GM23338 (cell line): ENCODE data around the gene HOTAIR. TPM values are rescaled to one million over a fixed set of nuclear protein-coding genes. Genes with fewer than 3 reads are reported as not detected.

ENCODE experiments used
- ATAC-seq: fragments of 200-7000 bp; cut with Tn5 transposase; 3 replicates; pipeline ENCODE4 v1.9.1; 2020
- DNase-seq: peaks from one replicate; pipeline ENCODE4 v3.0.0-alpha.2; 2015; ENCODE audit warnings: low spot score
- H2AFZ ChIP-seq: fragments of 200-600 bp; sonication (generic); 2 replicates; pipeline ENCODE4 v1.8.0; 2016; ENCODE audit warnings: antibody characterized with exemption, mild to moderate bottlenecking, moderate library complexity
- H3F3A ChIP-seq: fragments of 200-600 bp; sonication (generic); replicated peaks from 2 replicates; pipeline ENCODE4 v1.8.0; 2017; ENCODE audit warnings: antibody characterized with exemption, mixed run types, low read depth
- H3K27ac ChIP-seq: fragments of 200-600 bp; sonication (generic); 2 replicates; pipeline ENCODE4 v1.6.1; 2016; ENCODE audit warnings: low read depth
- H3K27me3 ChIP-seq: fragments of 200-600 bp; sonication (generic); 2 replicates; pipeline ENCODE4 v1.8.0; 2016; ENCODE audit warnings: mild to moderate bottlenecking, mixed run types, moderate library complexity; ENCODE audit not compliant: insufficient read depth
- H3K36me3 ChIP-seq: fragments of 200-600 bp; sonication (generic); 2 replicates; pipeline ENCODE4 v1.8.0; 2016; ENCODE audit warnings: mild to moderate bottlenecking; ENCODE audit not compliant: insufficient read depth
- H3K4me1 ChIP-seq: fragments of 200-600 bp; sonication (generic); 2 replicates; pipeline ENCODE4 v1.8.0; 2016; ENCODE audit warnings: mild to moderate bottlenecking, moderate library complexity; ENCODE audit not compliant: insufficient read depth
- H3K4me2 ChIP-seq: fragments of 200-600 bp; sonication (generic); 2 replicates; pipeline ENCODE4 v1.7.1; 2017; ENCODE audit warnings: mixed run types
- H3K4me3 ChIP-seq: fragments of 200-600 bp; sonication (generic); 2 replicates; pipeline ENCODE4 v1.6.1; 2016; ENCODE audit warnings: mixed run types
- H3K79me2 ChIP-seq: fragments of 200-600 bp; sonication (generic); replicated peaks from 2 replicates; pipeline ENCODE4 v1.8.0; 2017; ENCODE audit warnings: mild to moderate bottlenecking; ENCODE audit not compliant: insufficient read depth
- H3K9me2 ChIP-seq: fragments of 200-600 bp; sonication (generic); 2 replicates; pipeline ENCODE4 v1.8.0; 2017; ENCODE audit not compliant: insufficient read depth
- H4K20me1 ChIP-seq: fragments of 200-600 bp; sonication (generic); replicated peaks from 2 replicates; pipeline ENCODE4 v1.8.0; 2017; ENCODE audit warnings: mild to moderate bottlenecking; ENCODE audit not compliant: insufficient read depth
- H3K27ac Mint-ChIP-seq: 2 replicates; pipeline ENCODE4 v1.8.0; 2020; ENCODE audit warnings: inconsistent platforms, mild to moderate bottlenecking, moderate library complexity, mixed read lengths
- H3K27me3 Mint-ChIP-seq: 3 replicates; pipeline ENCODE4 v1.8.0; 2022; ENCODE audit warnings: low read depth, mild to moderate bottlenecking, moderate library complexity, mixed read lengths, inconsistent platforms; ENCODE audit not compliant: insufficient read depth, poor library complexity
- H3K36me3 Mint-ChIP-seq: 3 replicates; pipeline ENCODE4 v1.8.0; 2021; ENCODE audit warnings: low read depth, mild to moderate bottlenecking, inconsistent platforms, moderate library complexity, mixed read lengths
- H3K4me1 Mint-ChIP-seq: 3 replicates; pipeline ENCODE4 v1.8.0; 2020; ENCODE audit warnings: mild to moderate bottlenecking, inconsistent platforms, mixed read lengths
- H3K4me3 Mint-ChIP-seq: 3 replicates; pipeline ENCODE4 v1.8.0; 2021; ENCODE audit warnings: moderate library complexity, mild to moderate bottlenecking, inconsistent platforms, mixed read lengths
- H3K9me3 Mint-ChIP-seq: 3 replicates; pipeline ENCODE4 v1.8.0; 2020; ENCODE audit warnings: moderate library complexity, mild to moderate bottlenecking, inconsistent platforms, mixed read lengths
- EZH2 ChIP-seq: fragments of 200-600 bp; sonication (generic); IDR thresholded peaks from one replicate; pipeline ENCODE4 v1.8.0; 2017; ENCODE audit warnings: antibody characterized with exemption, mild to moderate bottlenecking, low read depth; ENCODE audit not compliant: unreplicated experiment
- EZH2phosphoT487 ChIP-seq: fragments of 200-600 bp; sonication (generic); IDR thresholded peaks from one replicate; pipeline ENCODE4 v1.8.1; 2018; ENCODE audit warnings: antibody characterized with exemption; ENCODE audit not compliant: unreplicated experiment
- JUNB ChIP-seq: IDR thresholded peaks from one replicate; pipeline ENCODE4 v1.6.1; 2016; ENCODE audit warnings: antibody characterized with exemption; ENCODE audit not compliant: unreplicated experiment
- NANOG ChIP-seq: IDR thresholded peaks from 2 replicates; pipeline ENCODE4 v1.6.1; 2016; ENCODE audit warnings: antibody characterized with exemption, borderline replicate concordance
- polyA plus RNA-seq: library from polyadenylated mRNA; unstranded; fragments of >200 nt; fragmentation: Nextera tagmentation; extraction: Ambion mirVana; gene quantifications from 2 replicates; pipeline ENCODE4 v1.2.1, GENCODE V29; 2016
- total RNA-seq: library from RNA; depleted of rRNA; stranded (reverse); fragments of >200 nt; shearing (Covaris generic); gene quantifications from 2 replicates; pipeline ENCODE4 v1.2.3, GENCODE V29; 2014
- TF ChIP-seq, protein P1 (sequence below): fragments of 250-450 bp; sonication (Bioruptor Pico); IDR thresholded peaks from 2 replicates; pipeline ENCODE4 v1.5.0; 2020; ENCODE audit warnings: mild to moderate bottlenecking, moderate library complexity
- TF ChIP-seq, protein P2 (sequence below): IDR thresholded peaks from one replicate; pipeline ENCODE4 v1.6.1; 2018; ENCODE audit warnings: antibody characterized with exemption; ENCODE audit not compliant: unreplicated experiment
- TF ChIP-seq, protein P3 (sequence below), 2 experiments: fragments of 200-600 bp in 1 of 2; sonication (generic) in 1 of 2; conservative IDR thresholded peaks; 2 replicates each; pipeline versions ENCODE4 v1.5.1 to v1.6.1; 2016 to 2017; ENCODE audit warnings: antibody characterized with exemption in 2 of 2, low read depth in 2 of 2, mild to moderate bottlenecking in 2 of 2, moderate library complexity in 1 of 2
- TF ChIP-seq, protein P4 (sequence below): IDR thresholded peaks from 2 replicates; pipeline ENCODE4 v1.6.1; 2016; ENCODE audit warnings: antibody characterized with exemption

The HOTAIR gene
- total and polyA plus RNA-seq, 2 experiments from 2014 or later: not detected

DNA sequence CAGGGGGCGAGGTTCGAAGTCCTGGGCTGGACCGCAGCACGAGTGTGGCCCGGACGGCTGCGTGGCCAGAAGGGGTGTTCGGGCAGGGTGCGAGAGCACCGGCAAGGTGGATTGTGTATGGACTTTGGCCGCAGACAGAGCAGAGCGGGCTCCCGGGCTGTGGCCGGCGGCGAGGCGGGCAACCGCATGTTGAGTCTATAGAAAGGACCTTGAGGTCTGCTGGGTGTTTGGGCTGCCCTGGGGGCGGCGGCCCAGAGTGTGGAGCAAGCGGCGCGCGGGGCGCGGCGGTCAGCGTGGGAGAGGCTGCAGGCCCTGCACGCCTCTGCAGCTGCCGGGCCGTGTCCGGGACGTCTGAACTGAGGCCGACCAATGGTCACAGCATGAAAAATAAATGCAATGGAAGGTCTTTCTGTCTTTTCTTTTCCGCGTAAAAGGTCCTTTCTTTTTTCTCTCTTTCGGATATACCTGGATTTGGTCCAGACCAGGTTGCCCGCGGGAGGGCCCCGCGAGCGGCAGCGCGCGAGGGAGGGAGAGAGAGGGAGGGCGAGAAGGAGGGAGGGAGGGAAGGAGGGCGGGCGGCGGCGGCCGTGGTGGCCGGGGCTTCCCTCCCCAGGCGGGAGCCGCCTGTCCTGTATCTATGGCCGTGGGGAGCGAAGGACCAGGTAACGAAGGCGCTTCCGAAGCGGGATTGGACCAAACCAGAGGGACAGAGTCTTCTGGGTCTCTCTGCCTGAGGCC is 19.7 kb upstream of the HOTAIR start:
- H3K4me1 Mint-ChIP-seq: peaks cover 52% of the 10 kb centered on the region
- Histone ChIP-seq H3K27ac (no peak overlapping the region), H3K4me3 (peak overlapping the region; percentile 51), H3K4me1 (peaks cover 42% of the 10 kb centered on the region), H3K36me3 (no peaks in the 10 kb centered on the region), H3K27me3 (peaks cover 100% of the 10 kb centered on the region), H4K20me1 (peaks cover 23% of the 10 kb centered on the region), H3K4me2 (peak overlapping the region; percentile 81), H3K9me2 (no peaks in the 10 kb centered on the region), H3K79me2 (no peaks in the 10 kb centered on the region), H3F3A (peaks cover 46% of the 10 kb centered on the region), H2AFZ (no peak overlapping the region)
- ATAC-seq (peak; percentile 10), DNase-seq (peak; percentile 51)
- H3K36me3 Mint-ChIP-seq: no peaks in the 10 kb centered on the region; the same call in 2 of the 3 replicates
- H3K27me3 Mint-ChIP-seq: peaks cover 100% of the 10 kb centered on the region
- peak overlapping the region; percentile 63 for H3K4me3 Mint-ChIP-seq
- TF ChIP-seq EZH2phosphoT487: peak; percentile 89
- TF ChIP-seq, protein P1, sequence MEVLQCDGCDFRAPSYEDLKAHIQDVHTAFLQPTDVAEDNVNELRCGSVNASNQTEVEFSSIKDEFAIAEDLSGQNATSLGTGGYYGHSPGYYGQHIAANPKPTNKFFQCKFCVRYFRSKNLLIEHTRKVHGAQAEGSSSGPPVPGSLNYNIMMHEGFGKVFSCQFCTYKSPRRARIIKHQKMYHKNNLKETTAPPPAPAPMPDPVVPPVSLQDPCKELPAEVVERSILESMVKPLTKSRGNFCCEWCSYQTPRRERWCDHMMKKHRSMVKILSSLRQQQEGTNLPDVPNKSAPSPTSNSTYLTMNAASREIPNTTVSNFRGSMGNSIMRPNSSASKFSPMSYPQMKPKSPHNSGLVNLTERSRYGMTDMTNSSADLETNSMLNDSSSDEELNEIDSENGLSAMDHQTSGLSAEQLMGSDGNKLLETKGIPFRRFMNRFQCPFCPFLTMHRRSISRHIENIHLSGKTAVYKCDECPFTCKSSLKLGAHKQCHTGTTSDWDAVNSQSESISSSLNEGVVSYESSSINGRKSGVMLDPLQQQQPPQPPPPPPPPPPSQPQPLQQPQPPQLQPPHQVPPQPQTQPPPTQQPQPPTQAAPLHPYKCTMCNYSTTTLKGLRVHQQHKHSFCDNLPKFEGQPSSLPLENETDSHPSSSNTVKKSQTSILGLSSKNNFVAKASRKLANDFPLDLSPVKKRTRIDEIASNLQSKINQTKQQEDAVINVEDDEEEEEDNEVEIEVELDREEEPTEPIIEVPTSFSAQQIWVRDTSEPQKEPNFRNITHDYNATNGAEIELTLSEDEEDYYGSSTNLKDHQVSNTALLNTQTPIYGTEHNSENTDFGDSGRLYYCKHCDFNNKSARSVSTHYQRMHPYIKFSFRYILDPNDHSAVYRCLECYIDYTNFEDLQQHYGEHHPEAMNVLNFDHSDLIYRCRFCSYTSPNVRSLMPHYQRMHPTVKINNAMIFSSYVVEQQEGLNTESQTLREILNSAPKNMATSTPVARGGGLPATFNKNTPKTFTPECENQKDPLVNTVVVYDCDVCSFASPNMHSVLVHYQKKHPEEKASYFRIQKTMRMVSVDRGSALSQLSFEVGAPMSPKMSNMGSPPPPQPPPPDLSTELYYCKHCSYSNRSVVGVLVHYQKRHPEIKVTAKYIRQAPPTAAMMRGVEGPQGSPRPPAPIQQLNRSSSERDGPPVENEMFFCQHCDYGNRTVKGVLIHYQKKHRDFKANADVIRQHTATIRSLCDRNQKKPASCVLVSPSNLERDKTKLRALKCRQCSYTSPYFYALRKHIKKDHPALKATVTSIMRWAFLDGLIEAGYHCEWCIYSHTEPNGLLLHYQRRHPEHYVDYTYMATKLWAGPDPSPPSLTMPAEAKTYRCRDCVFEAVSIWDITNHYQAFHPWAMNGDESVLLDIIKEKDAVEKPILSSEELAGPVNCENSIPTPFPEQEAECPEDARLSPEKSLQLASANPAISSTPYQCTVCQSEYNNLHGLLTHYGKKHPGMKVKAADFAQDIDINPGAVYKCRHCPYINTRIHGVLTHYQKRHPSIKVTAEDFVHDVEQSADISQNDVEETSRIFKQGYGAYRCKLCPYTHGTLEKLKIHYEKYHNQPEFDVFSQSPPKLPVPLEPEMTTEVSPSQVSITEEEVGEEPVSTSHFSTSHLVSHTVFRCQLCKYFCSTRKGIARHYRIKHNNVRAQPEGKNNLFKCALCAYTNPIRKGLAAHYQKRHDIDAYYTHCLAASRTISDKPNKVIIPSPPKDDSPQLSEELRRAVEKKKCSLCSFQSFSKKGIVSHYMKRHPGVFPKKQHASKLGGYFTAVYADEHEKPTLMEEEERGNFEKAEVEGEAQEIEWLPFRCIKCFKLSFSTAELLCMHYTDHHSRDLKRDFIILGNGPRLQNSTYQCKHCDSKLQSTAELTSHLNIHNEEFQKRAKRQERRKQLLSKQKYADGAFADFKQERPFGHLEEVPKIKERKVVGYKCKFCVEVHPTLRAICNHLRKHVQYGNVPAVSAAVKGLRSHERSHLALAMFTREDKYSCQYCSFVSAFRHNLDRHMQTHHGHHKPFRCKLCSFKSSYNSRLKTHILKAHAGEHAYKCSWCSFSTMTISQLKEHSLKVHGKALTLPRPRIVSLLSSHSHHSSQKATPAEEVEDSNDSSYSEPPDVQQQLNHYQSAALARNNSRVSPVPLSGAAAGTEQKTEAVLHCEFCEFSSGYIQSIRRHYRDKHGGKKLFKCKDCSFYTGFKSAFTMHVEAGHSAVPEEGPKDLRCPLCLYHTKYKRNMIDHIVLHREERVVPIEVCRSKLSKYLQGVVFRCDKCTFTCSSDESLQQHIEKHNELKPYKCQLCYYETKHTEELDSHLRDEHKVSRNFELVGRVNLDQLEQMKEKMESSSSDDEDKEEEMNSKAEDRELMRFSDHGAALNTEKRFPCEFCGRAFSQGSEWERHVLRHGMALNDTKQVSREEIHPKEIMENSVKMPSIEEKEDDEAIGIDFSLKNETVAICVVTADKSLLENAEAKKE (CRISPR knock-in tag): no peak
- TF ChIP-seq EZH2: peak; percentile 98
- H3K27ac Mint-ChIP-seq: no peak overlapping the region
- H3K9me3 Mint-ChIP-seq: peaks cover 3% of the 10 kb centered on the region; the same call in 2 of the 3 replicates

DNA sequence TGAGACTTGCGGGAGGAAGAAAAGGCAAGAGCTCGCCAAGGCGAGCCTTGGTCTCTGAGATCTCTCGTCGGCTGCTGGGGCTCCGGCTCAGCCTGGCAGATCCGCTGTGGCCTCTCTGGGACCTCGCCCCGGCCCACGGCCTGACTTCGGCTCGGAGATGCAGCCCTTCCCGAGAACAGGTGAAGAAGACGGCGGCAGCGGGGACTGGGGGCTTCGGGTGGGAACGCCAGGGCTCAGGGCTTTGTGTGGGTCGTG is 19.2 kb upstream of the HOTAIR start:
- no peaks in the 10 kb centered on the region for H3K9me2 ChIP-seq
- peaks cover 25% of the 10 kb centered on the region for H4K20me1 ChIP-seq
- H3K9me3 Mint-ChIP-seq: peaks cover 3% of the 10 kb centered on the region; the same call in 2 of the 3 replicates
- H3K4me3 ChIP-seq: no peak overlapping the region
- H3K79me2 ChIP-seq: no peaks in the 10 kb centered on the region
- peaks cover 100% of the 10 kb centered on the region for H3K27me3 ChIP-seq
- H3K4me1 Mint-ChIP-seq: peaks cover 53% of the 10 kb centered on the region
- H3K4me1 ChIP-seq: peaks cover 43% of the 10 kb centered on the region
- H3F3A ChIP-seq: peaks cover 48% of the 10 kb centered on the region
- H3K36me3 ChIP-seq: no peaks in the 10 kb centered on the region
- no peak for DNase-seq
- peak overlapping the region; percentile 35; the same call in 1 of the 3 replicates for H3K4me3 Mint-ChIP-seq
- H3K36me3 Mint-ChIP-seq: no peaks in the 10 kb centered on the region; the same call in 2 of the 3 replicates
- H3K27ac Mint-ChIP-seq: no peak overlapping the region
- ATAC-seq: no peak
- H3K27ac ChIP-seq: no peak overlapping the region
- peaks cover 100% of the 10 kb centered on the region for H3K27me3 Mint-ChIP-seq
- H3K4me2 ChIP-seq: no peak overlapping the region
- H2AFZ ChIP-seq: no peak overlapping the region
- no peak for TF ChIP-seq NANOG
- no peak for TF ChIP-seq JUNB
- TF ChIP-seq, protein P2, sequence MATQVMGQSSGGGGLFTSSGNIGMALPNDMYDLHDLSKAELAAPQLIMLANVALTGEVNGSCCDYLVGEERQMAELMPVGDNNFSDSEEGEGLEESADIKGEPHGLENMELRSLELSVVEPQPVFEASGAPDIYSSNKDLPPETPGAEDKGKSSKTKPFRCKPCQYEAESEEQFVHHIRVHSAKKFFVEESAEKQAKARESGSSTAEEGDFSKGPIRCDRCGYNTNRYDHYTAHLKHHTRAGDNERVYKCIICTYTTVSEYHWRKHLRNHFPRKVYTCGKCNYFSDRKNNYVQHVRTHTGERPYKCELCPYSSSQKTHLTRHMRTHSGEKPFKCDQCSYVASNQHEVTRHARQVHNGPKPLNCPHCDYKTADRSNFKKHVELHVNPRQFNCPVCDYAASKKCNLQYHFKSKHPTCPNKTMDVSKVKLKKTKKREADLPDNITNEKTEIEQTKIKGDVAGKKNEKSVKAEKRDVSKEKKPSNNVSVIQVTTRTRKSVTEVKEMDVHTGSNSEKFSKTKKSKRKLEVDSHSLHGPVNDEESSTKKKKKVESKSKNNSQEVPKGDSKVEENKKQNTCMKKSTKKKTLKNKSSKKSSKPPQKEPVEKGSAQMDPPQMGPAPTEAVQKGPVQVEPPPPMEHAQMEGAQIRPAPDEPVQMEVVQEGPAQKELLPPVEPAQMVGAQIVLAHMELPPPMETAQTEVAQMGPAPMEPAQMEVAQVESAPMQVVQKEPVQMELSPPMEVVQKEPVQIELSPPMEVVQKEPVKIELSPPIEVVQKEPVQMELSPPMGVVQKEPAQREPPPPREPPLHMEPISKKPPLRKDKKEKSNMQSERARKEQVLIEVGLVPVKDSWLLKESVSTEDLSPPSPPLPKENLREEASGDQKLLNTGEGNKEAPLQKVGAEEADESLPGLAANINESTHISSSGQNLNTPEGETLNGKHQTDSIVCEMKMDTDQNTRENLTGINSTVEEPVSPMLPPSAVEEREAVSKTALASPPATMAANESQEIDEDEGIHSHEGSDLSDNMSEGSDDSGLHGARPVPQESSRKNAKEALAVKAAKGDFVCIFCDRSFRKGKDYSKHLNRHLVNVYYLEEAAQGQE: no peak
- TF ChIP-seq, protein P3, sequence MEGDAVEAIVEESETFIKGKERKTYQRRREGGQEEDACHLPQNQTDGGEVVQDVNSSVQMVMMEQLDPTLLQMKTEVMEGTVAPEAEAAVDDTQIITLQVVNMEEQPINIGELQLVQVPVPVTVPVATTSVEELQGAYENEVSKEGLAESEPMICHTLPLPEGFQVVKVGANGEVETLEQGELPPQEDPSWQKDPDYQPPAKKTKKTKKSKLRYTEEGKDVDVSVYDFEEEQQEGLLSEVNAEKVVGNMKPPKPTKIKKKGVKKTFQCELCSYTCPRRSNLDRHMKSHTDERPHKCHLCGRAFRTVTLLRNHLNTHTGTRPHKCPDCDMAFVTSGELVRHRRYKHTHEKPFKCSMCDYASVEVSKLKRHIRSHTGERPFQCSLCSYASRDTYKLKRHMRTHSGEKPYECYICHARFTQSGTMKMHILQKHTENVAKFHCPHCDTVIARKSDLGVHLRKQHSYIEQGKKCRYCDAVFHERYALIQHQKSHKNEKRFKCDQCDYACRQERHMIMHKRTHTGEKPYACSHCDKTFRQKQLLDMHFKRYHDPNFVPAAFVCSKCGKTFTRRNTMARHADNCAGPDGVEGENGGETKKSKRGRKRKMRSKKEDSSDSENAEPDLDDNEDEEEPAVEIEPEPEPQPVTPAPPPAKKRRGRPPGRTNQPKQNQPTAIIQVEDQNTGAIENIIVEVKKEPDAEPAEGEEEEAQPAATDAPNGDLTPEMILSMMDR (conservative IDR thresholded peaks at IDR 0.05; ENCODE audit: low read depth in 2 of 2): no peak
- TF ChIP-seq, protein P4, sequence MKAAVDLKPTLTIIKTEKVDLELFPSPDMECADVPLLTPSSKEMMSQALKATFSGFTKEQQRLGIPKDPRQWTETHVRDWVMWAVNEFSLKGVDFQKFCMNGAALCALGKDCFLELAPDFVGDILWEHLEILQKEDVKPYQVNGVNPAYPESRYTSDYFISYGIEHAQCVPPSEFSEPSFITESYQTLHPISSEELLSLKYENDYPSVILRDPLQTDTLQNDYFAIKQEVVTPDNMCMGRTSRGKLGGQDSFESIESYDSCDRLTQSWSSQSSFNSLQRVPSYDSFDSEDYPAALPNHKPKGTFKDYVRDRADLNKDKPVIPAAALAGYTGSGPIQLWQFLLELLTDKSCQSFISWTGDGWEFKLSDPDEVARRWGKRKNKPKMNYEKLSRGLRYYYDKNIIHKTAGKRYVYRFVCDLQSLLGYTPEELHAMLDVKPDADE: no peak
- no peak for TF ChIP-seq EZH2phosphoT487
